SK-N-SH (cell line): Measurements from ENCODE around the gene TBC1D8. TPM values are rescaled to one million over a fixed set of nuclear protein-coding genes. Genes with fewer than 3 reads are reported as not detected.
A peak's percentile ranks its signal among the peaks of the same experiment; 100 is the strongest.

Experiments
- CTCF ChIA-PET: fragments of 300-600, 350-600 bp; formaldehyde crosslinking; extraction: SDS; loops from one replicate; lab custom pipeline; 2021; lab: Yijun Ruan, JAX
- POLR2A ChIA-PET: fragments of 350-600 bp; sonication (Branson Sonifier 250); formaldehyde crosslinking; extraction: SDS; loops from one replicate; lab custom pipeline; 2020; ENCODE audit warnings: antibody characterized with exemption, inconsistent platforms; lab: Yijun Ruan, JAX
- DNase-seq: peaks from one replicate; pipeline ENCODE4 v3.0.0; 2012
- H2AFZ ChIP-seq: fragments of 200-600 bp; sonication (generic); 2 replicates; pipeline ENCODE4 v1.8.1; 2016; ENCODE audit warnings: antibody characterized with exemption, mild to moderate bottlenecking, low read depth
- H3F3A ChIP-seq: fragments of 200-600 bp; sonication (generic); replicated peaks from 2 replicates; pipeline ENCODE3; 2016; ENCODE audit warnings: antibody characterized with exemption, mild to moderate bottlenecking; ENCODE audit not compliant: insufficient read depth
- H3K27ac ChIP-seq, 2 experiments: fragments of 200-500 bp in 1 of 2; fragments of 200-600 bp in 1 of 2; sonication (Bioruptor generic) in 1 of 2; sonication (generic), shearing (Covaris generic) in 1 of 2; 2 replicates each; pipeline versions ENCODE4 v1.5.1 to v1.6.1; 2014 to 2016; ENCODE audit warnings: low read depth in 2 of 2, inconsistent platforms in 1 of 2, low read length in 1 of 2, mild to moderate bottlenecking in 1 of 2, mixed read lengths in 1 of 2
- H3K27me3 ChIP-seq: fragments of 200-600 bp; sonication (generic), shearing (Covaris generic); 2 replicates; pipeline ENCODE4 v1.6.1; 2016; ENCODE audit warnings: mixed run types; ENCODE audit not compliant: insufficient read depth
- H3K36me3 ChIP-seq, 2 experiments: fragments of 200-500 bp in 1 of 2; fragments of 200-600 bp in 1 of 2; sonication (Bioruptor generic) in 1 of 2; sonication (generic) in 1 of 2; replicated peaks in 1 of 2; 2 replicates each; pipeline versions ENCODE3 to v1.5.1; 2014 to 2016; ENCODE audit warnings: low read length in 1 of 2, mild to moderate bottlenecking in 1 of 2; ENCODE audit not compliant: insufficient read depth in 2 of 2, control insufficient read depth in 1 of 2
- H3K4me1 ChIP-seq, 2 experiments: fragments of 200-500 bp in 1 of 2; fragments of 200-600 bp in 1 of 2; sonication (Bioruptor generic) in 1 of 2; sonication (generic), shearing (Covaris generic) in 1 of 2; 2 replicates each; pipeline versions ENCODE4 v1.5.1 to v1.6.1; 2014 to 2016; ENCODE audit warnings: low read depth in 1 of 2, low read length in 1 of 2, mixed run types in 1 of 2; ENCODE audit not compliant: insufficient read depth in 2 of 2, control insufficient read depth in 1 of 2
- H3K4me2 ChIP-seq: fragments of 200-600 bp; sonication (generic), shearing (Covaris generic); 2 replicates; pipeline ENCODE4 v1.6.1; 2017; ENCODE audit warnings: mixed run types
- H3K4me3 ChIP-seq, 2 experiments: fragments of 200-500 bp in 1 of 2; fragments of 200-600 bp in 1 of 2; sonication (Bioruptor generic) in 1 of 2; sonication (generic), shearing (Covaris generic) in 1 of 2; 2 replicates each; pipeline versions ENCODE4 v1.5.1 to v1.8.1; 2014 to 2016; ENCODE audit warnings: low read depth in 2 of 2, inconsistent platforms in 1 of 2, low read length in 1 of 2, mild to moderate bottlenecking in 1 of 2, mixed read lengths in 1 of 2, moderate library complexity in 1 of 2
- H3K79me2 ChIP-seq: fragments of 200-600 bp; sonication (generic); 2 replicates; pipeline ENCODE4 v1.8.1; 2017; ENCODE audit warnings: mild to moderate bottlenecking; ENCODE audit not compliant: insufficient read depth
- H3K9ac ChIP-seq: fragments of 200-600 bp; sonication (generic); 2 replicates; pipeline ENCODE4 v1.6.1; 2017; ENCODE audit warnings: mixed run types
- H3K9me2 ChIP-seq: fragments of 200-600 bp; sonication (generic); 2 replicates; pipeline ENCODE4 v1.6.1; 2017; ENCODE audit warnings: mixed run types
- H3K9me3 ChIP-seq: fragments of 200-600 bp; sonication (generic); 2 replicates; pipeline ENCODE4 v1.6.1; 2017; ENCODE audit warnings: mixed run types, mild to moderate bottlenecking, moderate library complexity
- H4K20me1 ChIP-seq: fragments of 200-600 bp; sonication (generic); 2 replicates; pipeline ENCODE4 v1.6.1; 2017; ENCODE audit warnings: mild to moderate bottlenecking, mixed run types; ENCODE audit not compliant: insufficient read depth
- CTCF ChIP-seq: fragments of 200-600 bp; sonication (generic); IDR thresholded peaks from 2 replicates; pipeline ENCODE4 v1.6.1; 2017; ENCODE audit warnings: antibody characterized with exemption, mild to moderate bottlenecking, moderate library complexity
- EP300 ChIP-seq, 2 experiments: IDR thresholded peaks; 2 replicates each; pipeline versions ENCODE4 v1.4.0 to v1.6.1; 2012; ENCODE audit warnings: borderline replicate concordance in 1 of 2, low read depth in 1 of 2, low read length in 1 of 2
- FOSL2 ChIP-seq: IDR thresholded peaks from 2 replicates; pipeline ENCODE4 v1.4.0; 2012; ENCODE audit warnings: low read depth, mild to moderate bottlenecking, moderate library complexity, borderline replicate concordance
- FOXM1 ChIP-seq: IDR thresholded peaks from 2 replicates; pipeline ENCODE4 v1.4.0; 2012; ENCODE audit warnings: low read depth, mild to moderate bottlenecking
- GABPA ChIP-seq: IDR thresholded peaks from 2 replicates; pipeline ENCODE4 v1.4.0; 2012; ENCODE audit warnings: low read depth, mild to moderate bottlenecking
- GATA2 ChIP-seq: sonication (generic); formaldehyde crosslinking; IDR thresholded peaks from 2 replicates; pipeline ENCODE4 v1.5.0; 2020; ENCODE audit warnings: mild to moderate bottlenecking, missing genetic modification reagents
- JUND ChIP-seq: IDR thresholded peaks from 2 replicates; pipeline ENCODE4 v1.4.0; 2012
- MXI1 ChIP-seq: IDR thresholded peaks from 2 replicates; pipeline ENCODE4 v1.6.1; 2012; ENCODE audit warnings: mild to moderate bottlenecking, low read depth, low read length, improper control_type of control experiment
- NRF1 ChIP-seq: IDR thresholded peaks from 2 replicates; pipeline ENCODE4 v1.6.1; 2012; ENCODE audit warnings: low read depth, mild to moderate bottlenecking, low read length
- PBX3 ChIP-seq: IDR thresholded peaks from 2 replicates; pipeline ENCODE4; 2012
- POLR2AphosphoS5 ChIP-seq: IDR thresholded peaks from 2 replicates; pipeline ENCODE4 v1.6.1; 2012; ENCODE audit warnings: low read depth, low read length
- RCOR1 ChIP-seq: fragments of 150-350 bp; IDR thresholded peaks from 2 replicates; pipeline ENCODE4 v1.6.1; 2017; ENCODE audit warnings: antibody characterized with exemption, low read length
- RFX5 ChIP-seq: IDR thresholded peaks from 2 replicates; pipeline ENCODE4 v1.6.1; 2012; ENCODE audit warnings: mild to moderate bottlenecking, improper control_type of control experiment, low read length
- RXRA ChIP-seq: IDR thresholded peaks from 2 replicates; pipeline ENCODE4 v1.4.0; 2012; ENCODE audit warnings: low read depth, mild to moderate bottlenecking, borderline replicate concordance
- TAF1 ChIP-seq: IDR thresholded peaks from 2 replicates; pipeline ENCODE4 v1.6.1; 2012; ENCODE audit warnings: low read depth, mild to moderate bottlenecking, low read length, moderate library complexity, borderline replicate concordance
- TCF12 ChIP-seq: IDR thresholded peaks from 2 replicates; pipeline ENCODE4 v1.4.0; 2012
- TEAD4 ChIP-seq: IDR thresholded peaks from 2 replicates; pipeline ENCODE4 v1.4.0; 2012; ENCODE audit warnings: mild to moderate bottlenecking, borderline replicate concordance; ENCODE audit not compliant: insufficient read depth
- WGBS: methylation state at CpG from one replicate; pipeline ENCODE4 v1.1.6; 2017; ENCODE audit warnings: low lambda C conversion rate; 5-methylcytosine and 5-hydroxymethylcytosine counted together
- polyA plus RNA-seq, 3 experiments: library from polyadenylated mRNA; depleted of rRNA; stranded (reverse); fragments of >200 nt; gene quantifications; 2 replicates each; pipeline ENCODE4 v1.2.3, GENCODE V29; 2012
- TF ChIP-seq, protein P1 (sequence below): IDR thresholded peaks from 2 replicates; pipeline ENCODE4 v1.6.1; 2012; ENCODE audit warnings: mild to moderate bottlenecking, low read depth, low read length, moderate library complexity
- TF ChIP-seq, protein P2 (sequence below): IDR thresholded peaks from 2 replicates; pipeline ENCODE4 v1.4.0; 2012; ENCODE audit warnings: low read depth, borderline replicate concordance

Gene TBC1D8
- polyA plus RNA-seq, 1 of the 3 experiments (the other 2 are of a cell fraction): 5.3 TPM

GRCh38 chr2:101111262-101111838, 39.8 kb downstream of the TBC1D8 start:
- H3K79me2 ChIP-seq: no peaks in the 10 kb centered on the region
- no peak for DNase-seq
- no peaks in the 10 kb centered on the region for H3K9me2 ChIP-seq
- H3F3A ChIP-seq: no peaks in the 10 kb centered on the region
- no peaks in the 10 kb centered on the region for H3K27me3 ChIP-seq
- H2AFZ ChIP-seq: no peak overlapping the region
- H3K4me2 ChIP-seq: no peak overlapping the region
- H3K9me3 ChIP-seq: no peaks in the 10 kb centered on the region
- TF ChIP-seq NRF1: no peak
- TF ChIP-seq RFX5: no peak
- TF ChIP-seq, protein P1, sequence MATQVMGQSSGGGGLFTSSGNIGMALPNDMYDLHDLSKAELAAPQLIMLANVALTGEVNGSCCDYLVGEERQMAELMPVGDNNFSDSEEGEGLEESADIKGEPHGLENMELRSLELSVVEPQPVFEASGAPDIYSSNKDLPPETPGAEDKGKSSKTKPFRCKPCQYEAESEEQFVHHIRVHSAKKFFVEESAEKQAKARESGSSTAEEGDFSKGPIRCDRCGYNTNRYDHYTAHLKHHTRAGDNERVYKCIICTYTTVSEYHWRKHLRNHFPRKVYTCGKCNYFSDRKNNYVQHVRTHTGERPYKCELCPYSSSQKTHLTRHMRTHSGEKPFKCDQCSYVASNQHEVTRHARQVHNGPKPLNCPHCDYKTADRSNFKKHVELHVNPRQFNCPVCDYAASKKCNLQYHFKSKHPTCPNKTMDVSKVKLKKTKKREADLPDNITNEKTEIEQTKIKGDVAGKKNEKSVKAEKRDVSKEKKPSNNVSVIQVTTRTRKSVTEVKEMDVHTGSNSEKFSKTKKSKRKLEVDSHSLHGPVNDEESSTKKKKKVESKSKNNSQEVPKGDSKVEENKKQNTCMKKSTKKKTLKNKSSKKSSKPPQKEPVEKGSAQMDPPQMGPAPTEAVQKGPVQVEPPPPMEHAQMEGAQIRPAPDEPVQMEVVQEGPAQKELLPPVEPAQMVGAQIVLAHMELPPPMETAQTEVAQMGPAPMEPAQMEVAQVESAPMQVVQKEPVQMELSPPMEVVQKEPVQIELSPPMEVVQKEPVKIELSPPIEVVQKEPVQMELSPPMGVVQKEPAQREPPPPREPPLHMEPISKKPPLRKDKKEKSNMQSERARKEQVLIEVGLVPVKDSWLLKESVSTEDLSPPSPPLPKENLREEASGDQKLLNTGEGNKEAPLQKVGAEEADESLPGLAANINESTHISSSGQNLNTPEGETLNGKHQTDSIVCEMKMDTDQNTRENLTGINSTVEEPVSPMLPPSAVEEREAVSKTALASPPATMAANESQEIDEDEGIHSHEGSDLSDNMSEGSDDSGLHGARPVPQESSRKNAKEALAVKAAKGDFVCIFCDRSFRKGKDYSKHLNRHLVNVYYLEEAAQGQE: no peak
- no peak for TF ChIP-seq GATA2 (CRISPR knock-in tag)
- TF ChIP-seq RCOR1: no peak
- no peak for TF ChIP-seq RXRA
- TF ChIP-seq GABPA: no peak
- TF ChIP-seq TCF12: no peak
- no peak for TF ChIP-seq FOXM1
- no peak for TF ChIP-seq TEAD4
- TF ChIP-seq JUND: no peak
- no peak for TF ChIP-seq MXI1
- TF ChIP-seq TAF1: no peak
- TF ChIP-seq, protein P2, sequence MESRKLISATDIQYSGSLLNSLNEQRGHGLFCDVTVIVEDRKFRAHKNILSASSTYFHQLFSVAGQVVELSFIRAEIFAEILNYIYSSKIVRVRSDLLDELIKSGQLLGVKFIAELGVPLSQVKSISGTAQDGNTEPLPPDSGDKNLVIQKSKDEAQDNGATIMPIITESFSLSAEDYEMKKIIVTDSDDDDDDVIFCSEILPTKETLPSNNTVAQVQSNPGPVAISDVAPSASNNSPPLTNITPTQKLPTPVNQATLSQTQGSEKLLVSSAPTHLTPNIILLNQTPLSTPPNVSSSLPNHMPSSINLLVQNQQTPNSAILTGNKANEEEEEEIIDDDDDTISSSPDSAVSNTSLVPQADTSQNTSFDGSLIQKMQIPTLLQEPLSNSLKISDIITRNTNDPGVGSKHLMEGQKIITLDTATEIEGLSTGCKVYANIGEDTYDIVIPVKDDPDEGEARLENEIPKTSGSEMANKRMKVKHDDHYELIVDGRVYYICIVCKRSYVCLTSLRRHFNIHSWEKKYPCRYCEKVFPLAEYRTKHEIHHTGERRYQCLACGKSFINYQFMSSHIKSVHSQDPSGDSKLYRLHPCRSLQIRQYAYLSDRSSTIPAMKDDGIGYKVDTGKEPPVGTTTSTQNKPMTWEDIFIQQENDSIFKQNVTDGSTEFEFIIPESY: no peak
- no peak for TF ChIP-seq FOSL2
- no peak for TF ChIP-seq POLR2AphosphoS5
- no peak for TF ChIP-seq EP300 (IDR thresholded peaks at IDR 0.05; ENCODE audit: borderline replicate concordance in 1 of 2, low read depth in 1 of 2, low read length in 1 of 2)
- no peak for TF ChIP-seq PBX3
- TF ChIP-seq CTCF: no peak
- no peak overlapping the region for H3K9ac ChIP-seq
- peak overlapping the region in 1 of 2 experiments; percentile 97; a peak in 2 of 4 replicates for H3K27ac ChIP-seq
- WGBS: 94% methylated on average over 18 of the region's 18 CpGs
- ChIA-PET POLR2A (no interaction called here), CTCF (interaction anchor here (1.0 kb wide), 1 partner anchor 94 kb away, joined by 4 read pairs; no protein-coding TSS in a partner anchor)
- peaks cover 7 to 65% of the 10 kb centered on the region in 2 experiments; a peak in 3 of 4 replicates for H3K4me1 ChIP-seq
- no peaks in the 10 kb centered on the region for H3K36me3 ChIP-seq
- H3K4me3 ChIP-seq: no peak overlapping the region
- no peaks in the 10 kb centered on the region for H4K20me1 ChIP-seq
